ENCODE results near the gene INPP5D.
"Not testable (repeated sequence)": the region's sequence is repeated elsewhere in the genome, so short reads cannot be mapped to it uniquely, and the experiment has no call there.

INPP5D gene

DNA sequence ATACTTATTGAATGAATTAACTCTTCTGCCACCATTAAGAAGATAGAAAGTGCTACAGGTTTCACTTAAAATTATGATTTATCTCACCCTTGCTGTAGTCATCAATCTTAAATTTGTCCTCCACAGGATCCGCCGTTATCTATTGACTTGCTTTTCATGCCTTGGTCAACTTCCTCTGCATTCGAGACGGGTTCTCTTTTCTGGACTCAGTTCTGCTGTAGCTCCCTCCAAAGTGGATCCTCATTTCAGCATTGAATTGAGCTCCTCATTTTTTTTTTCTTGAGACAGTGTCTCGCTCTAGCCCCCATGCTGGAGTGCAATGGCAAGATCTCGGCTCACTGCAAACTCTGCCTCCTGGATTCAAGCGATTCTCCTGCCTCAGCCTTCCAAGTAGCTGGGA is 27.6 kb downstream of the INPP5D start:
- intact Hi-C loops (cut with DNase I), result no loop called here
- no peak for DNase-seq

DNA sequence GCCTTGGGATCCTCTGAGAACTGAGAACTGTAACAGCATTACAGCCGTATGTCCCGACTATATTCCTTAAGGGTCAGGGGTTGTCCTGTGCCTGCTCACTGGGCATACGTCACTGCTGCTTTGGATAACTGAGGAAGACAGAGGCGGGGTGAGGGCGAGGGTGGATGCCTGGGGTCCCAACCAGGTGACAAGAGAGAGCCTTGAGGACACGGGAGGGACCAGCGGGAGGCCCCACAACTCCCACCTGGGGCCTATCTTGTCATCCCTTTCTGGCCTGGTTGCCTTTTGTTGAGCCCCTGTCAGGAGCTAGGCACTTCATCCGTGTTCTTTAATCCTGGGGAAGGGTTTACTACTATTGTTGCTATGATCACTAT is 28.8 kb downstream of the INPP5D start:
- intact Hi-C loops (cut with DNase I), result no loop called here

DNA sequence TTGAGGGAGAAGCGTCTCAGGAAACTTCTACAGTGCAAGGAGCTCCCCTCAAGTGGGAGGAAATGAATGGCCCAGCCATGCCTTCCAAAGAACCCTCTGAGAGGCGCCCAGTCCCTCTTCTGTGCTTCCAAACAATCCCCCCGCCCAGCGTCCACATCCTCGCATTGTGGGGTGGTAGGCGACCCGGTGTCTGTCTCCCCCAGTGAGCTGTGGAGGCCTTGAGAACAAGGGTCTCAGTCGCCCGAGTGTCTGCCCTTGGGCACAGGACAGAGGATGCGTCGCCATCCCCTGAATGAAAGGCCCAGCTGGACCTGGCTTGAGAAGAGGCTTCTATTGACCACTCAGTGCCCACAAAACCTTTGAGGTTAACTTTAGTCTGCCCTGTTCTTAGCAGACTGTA is 29.7 kb downstream of the INPP5D start:
- DNase-seq, result peak in 1 of 10 donors; percentile 25
- intact Hi-C loops (cut with DNase I), result no loop called here

More for the DNA sequence above, 28.8 kb downstream of the INPP5D start:
- peak in 1 of 10 donors; percentile 27 for DNase-seq

DNA sequence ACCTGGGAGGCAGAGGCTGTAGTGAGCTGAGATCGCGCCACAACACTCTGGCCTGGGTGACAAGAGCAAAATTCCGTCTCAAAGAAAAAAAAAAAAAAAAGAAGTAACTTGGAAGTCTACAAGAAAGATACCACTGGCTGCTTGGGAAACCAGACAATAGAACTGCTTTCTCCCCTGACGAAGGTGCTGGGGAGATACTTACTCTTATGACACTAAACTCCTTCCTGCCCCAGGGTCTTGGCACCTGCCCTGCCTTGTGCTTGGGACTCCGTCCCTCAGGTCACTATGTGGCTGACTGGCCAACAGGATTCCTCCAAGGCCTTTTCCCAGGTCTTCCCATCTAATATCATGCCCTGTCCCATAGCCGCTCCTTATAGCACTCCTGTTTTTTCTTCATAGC is 30.7 kb downstream of the INPP5D start:
- intact Hi-C loops (cut with DNase I), result no loop called here
- no peak for DNase-seq

DNA sequence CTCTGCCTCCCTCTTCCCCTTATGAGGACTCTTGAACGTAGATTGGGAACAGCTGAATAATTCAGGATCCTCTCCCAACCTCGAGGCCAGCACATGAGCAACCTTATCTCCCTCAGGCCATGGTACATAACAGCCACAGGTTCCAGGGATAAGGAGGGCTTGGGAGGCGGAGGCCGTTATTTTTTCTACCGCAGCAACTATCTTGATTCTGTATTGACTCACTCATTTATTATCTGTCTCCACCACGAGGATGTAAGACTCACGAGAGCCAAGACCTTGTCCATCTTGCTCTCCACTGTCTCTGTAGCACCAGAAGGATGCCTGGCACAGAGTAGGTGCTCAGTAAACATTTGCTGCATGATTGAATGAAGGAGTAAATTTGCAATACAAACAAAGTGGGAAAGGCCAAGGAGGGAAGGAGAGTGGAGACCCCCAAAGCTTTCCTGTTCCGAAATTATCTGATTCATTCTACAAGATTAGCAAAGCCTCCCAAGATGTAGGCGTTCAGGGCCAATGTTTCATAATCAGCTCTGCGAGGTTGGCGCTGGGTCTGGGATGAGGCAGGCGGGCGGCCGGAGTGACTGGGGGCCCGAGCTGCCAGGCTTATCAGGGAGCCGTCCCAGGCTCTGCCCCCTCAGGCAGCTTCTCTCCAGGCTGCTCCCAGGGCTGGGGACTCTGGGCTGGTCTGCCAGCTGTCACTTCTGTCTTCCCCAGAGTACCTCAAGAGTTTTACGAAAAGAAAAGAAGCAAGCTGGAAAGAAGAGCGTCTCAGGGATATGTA is 31.6 kb downstream of the INPP5D start:
- intact Hi-C loops (cut with DNase I), result no loop called here
- peak in 1 of 10 donors; percentile 25 for DNase-seq

DNA sequence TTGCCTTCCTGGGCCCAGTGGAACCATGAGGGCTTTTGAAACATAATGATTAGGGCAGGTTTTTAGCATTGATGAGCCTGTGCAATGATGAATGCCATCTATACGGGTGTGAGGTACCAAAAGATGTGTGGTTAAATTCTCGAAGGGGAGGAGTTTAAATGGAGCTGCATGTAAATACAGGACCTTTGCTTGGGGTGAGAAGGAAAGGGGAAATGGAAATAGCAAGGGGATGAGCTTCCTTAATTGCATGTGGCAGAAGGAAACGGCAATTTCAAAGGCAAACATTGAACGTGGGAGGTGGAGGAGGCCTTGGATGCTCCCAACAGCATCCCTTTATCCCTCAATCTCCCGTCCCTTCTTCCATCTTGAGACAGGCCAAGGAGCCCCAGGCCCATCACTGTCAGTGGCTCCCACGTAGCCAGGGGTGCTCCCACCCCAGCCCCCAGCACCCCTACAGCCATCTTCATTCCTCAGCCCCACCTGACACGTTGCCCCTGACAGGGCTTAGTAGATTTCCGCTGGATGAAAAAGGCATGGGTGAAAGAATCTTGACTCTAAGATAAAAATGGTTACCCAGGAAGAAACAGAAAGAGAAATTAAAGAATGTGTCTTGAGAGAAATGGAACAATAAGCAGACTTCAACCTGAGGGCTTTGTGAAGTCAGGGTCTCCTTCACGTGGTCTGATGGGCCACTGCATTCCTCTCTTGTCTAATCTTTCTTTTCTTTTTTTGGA is 32.5 kb downstream of the INPP5D start:
- no peak for DNase-seq
- intact Hi-C loops (cut with DNase I), result no loop called here

DNA sequence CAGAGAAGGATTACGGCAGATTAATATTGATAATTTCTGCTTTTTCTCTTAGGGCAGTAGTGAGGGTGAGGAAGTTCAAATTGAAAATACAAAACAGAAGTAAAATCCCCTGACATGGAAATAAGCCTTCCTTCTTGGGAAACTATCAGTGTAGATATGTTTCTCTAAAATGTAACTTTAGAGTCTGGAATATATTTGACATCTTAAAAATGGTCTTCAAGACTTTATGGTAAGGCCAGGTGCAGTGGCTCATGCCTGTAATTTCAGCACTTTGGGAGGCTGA is 33.0 kb downstream of the INPP5D start:
- DNase-seq, result no peak
- intact Hi-C loops (cut with DNase I), result no loop called here

DNA sequence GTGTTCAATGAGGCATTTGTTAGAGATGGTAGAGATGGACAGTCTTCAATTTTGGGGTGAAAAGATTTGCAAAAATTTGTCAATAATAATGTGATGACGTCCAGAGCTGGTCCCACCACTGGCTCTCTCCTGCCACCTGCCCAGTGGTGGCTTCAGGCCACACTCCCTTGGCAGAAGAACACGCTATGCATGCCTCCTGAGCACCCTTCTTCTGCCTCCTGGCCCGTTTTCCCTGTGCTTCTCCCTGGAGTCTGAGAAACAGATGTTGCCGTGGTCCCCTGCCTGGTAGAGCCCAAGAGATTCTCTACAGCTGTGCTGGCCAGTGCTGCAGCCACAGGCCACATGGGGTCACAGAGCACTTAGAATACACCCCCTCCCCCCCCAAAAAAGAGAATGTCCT is 33.6 kb downstream of the INPP5D start:
- peak in 1 of 10 donors; percentile 19 for DNase-seq

DNA sequence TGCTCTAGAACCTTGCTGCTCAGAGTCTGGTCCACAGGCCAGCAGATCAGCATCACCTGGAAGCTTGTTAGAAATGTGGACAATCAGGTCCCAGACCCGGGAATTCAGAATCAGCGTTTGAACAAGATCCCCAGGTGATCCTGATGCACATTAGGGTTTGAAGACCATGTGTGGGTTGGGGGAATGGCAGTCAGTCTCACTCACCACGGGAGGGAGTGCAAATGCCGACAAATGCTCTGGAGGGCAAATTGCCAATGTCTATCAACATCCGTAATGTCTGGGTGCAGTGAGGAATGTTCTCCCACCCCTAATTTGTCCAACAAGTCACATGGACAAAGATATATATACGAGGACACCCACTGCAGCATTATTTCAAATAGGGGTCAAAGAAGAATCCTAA is 34.5 kb downstream of the INPP5D start:
- peak in 1 of 10 donors; percentile 26 for DNase-seq
- intact Hi-C loops (cut with DNase I), result no loop called here

More for the DNA sequence above, 33.6 kb downstream of the INPP5D start:
- intact Hi-C loops (cut with DNase I), result no loop called here

DNA sequence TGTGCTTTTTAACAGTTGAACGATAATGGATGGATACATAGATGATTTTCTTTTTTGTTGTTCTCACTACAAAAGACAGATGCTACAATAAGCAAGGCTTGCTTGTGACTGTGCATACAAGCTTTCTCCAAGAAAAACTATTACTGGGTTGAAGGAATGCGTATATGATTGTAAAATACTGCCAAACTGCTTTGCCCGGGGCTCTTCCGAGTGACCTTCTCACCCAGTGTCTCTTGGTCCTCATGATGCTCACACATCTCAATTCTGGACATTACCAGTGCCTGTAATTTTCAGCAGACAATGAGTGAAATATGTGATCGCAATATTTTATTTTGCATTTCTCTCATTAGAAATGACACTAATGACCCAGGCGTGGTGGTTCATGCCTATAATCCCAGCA is 35.9 kb downstream of the INPP5D start:
- intact Hi-C loops (cut with DNase I), result no loop called here

DNA sequence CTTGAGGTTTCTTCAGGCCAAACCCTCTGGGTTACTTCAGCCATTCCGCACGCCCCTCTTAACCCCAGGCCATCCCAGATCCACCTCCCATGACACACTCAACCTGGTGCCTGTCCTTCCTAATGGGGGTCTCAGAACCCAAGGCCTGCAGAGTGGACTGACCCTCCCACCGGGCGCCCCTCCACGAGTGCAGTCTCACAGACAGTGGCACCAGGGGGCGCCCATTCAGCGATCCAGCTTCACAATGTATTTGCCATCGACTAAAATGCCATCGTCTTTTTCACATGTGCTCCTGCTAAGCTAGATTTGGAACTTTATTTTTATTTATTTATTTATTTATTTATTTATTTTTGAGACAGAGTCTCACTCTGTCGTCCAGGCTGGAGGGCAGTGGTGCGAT is 38.5 kb downstream of the INPP5D start:
- peak in 2 of 10 donors; percentile 75 to 76 for DNase-seq
- intact Hi-C loops (cut with DNase I), result no loop called here

More for the DNA sequence above, 35.9 kb downstream of the INPP5D start:
- no peak for DNase-seq

DNA sequence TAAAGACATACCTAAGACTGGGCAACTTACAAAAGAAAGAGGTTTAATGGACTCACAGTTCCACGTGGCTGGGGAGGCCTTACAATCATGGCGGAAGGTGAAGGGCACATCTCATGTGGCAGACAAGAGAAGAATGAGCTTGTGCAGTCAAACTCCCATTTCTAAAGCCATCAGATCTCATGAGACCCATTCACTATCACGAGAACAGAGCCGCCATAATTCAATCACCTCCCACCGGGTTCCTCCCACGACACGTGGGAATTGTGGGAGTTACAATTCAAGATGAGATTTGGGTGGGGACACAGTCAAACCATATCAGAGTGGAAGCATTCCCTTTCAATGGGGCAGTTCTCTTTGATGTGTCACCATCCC is 39.7 kb downstream of the INPP5D start:
- DNase-seq, result peak in 2 of 10 donors; percentile 9 to 47
- intact Hi-C loops (cut with DNase I), result not testable (repeated sequence)

DNA sequence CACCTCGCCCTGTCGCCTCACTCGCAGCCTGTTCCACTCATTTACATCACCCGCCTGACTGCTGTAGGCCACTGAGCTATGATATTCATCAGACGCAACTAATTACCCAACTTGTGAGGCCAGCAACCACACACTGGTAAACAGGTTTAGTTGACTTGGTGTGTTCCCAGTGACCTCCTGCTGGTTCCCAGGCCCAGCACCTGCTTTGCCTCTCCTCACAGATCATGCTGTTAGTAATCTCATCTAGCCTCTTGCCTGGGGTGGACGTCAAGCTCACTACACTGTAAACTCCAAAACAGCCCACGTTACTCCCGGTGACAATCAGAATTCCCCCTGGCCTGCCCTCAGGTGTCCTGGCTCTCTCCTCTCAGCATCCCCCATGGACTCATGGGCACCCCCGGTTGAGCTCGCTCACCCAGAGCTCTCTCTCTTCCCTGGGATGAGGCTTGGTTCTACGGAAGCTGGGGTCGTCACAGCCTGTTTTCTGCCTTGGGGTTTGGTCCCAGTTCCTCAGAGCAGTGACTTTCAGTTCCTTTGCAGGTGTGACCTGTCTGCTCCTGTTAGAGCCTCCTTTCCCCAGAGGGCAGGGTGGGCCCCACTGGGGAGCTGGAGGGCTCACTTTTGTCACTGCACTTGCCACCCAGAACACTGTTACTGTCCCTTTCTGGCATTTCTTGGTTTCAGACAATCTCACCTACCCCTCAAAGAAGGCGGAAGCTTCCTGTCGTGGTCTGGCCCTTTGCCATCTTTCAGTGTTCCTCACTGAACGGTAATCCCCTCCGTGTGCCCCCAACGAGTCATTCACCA is 40.3 kb downstream of the INPP5D start:
- intact Hi-C loops (cut with DNase I), result no loop called here
- peak in 1 of 10 donors; percentile 46 for DNase-seq

DNA sequence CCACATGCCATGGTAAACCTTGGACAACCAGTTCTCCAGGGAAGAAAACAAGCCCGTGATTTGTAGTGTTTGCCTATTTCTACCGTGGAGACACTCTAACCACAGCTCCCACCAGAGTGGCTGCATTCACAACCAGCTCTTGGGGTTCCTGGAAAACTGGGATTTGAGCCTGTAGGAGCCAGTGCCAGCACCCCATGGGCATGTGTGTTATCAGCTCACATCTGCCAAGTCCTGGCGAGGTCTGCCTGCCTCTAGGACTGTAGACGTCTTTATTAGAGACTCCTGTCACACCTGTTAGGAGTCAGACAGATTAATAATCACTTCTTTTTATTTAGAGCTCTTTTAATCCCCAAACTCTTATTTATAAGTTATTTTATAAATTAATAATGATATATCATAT is 41.0 kb downstream of the INPP5D start:
- intact Hi-C loops (cut with DNase I), result no loop called here
- DNase-seq, result no peak

DNA sequence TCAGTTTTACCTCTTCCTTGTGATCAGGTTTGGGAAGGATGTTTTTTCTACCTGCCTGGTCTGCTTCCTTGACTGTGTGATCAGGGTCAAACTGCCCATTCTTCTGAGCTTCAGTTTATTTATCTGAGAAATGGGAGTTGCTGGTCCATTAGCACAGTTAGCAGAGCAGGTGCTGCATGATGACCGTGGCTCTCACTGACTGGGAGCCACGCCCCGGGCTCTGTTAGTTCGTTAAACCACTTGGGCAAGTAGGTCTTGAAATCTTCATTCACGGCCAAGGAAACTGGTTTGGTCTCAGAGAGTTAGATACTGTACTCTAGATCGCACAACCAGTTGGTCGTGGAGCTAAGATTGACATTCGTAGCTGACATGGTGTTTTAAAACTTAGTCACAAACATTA is 41.7 kb downstream of the INPP5D start:
- intact Hi-C loops (cut with DNase I), result no loop called here
- DNase-seq, result peak in 2 of 10 donors; percentile 18 to 28

DNA sequence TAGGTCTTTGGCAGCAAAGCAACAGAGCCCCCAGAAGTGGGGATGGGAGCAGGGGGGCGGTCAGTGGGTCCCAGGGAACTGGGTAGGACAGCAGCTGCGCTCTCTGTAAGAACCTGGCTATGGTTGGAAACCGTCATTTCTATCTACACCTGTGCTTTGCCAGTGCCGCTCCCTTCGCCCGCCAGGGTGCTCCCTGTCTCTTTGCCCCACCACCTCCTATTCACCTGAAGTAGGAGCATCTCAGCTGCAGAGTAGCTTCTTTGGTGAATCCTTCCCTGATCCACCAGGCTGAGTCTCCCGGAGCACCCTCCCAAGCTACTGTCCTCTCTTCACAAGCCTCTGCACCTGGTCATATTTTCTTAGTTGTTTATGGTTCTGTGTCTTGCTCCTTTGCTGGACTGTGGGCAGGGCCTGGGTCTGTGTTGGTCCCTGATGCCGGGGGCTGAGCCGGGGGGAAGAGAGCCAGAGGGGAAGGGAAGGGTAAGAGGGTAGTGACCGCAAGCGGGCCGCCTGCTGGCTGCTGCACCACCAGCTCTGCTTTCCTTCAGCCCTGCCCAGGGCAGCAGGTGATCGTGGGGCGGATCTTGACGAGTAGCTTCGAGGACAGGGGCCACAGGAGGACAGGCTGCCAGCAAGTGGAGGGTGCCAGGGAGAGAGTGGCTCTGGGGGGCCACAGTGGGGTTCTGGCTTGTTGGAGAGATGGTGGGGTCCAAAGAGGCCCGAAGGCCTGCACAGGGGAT is 45.2 kb downstream of the INPP5D start:
- intact Hi-C loops (cut with DNase I), result no loop called here
- peak in 2 of 10 donors; percentile 44 to 45 for DNase-seq

DNA sequence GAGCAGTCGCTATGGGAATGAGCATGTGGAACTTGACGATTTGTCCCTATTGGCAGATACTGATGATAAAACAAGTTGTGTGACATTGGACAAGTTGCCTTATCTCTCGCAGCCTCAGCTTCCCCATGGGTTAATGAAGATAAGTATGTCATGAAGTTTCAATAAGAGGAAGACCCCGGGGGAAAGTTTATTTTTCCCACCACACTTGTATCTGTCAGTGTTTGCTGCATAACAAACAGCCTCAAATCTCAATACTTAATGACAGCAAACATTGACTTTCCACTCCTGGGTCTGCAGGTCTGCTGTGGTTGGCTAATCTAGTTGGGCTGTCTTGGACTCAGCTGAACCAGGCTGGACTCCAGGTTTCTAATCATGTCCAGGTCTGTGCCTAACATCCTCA is 45.8 kb downstream of the INPP5D start:
- intact Hi-C loops (cut with DNase I), result no loop called here
- peak in 1 of 10 donors; percentile 6 for DNase-seq

DNA sequence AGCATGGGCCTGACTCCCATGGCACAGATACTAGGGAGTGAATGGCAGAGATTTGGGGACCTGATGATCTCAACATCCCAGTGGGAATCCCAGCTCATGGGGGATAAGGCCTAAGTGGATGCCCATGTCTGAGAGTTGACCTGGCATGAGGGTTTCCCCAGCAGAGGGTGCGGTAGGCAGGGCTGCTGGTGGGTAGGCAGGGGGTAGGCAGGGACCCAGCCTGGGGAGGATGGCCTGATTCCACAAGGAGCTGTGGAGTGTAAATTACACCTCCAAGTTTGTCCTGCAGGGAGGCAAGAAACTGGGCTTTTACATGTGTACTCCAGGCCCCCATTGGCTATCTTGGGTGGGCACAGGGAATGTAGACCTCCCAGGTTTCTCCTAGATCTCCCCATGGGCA is 46.9 kb downstream of the INPP5D start:
- intact Hi-C loops (cut with DNase I), result no loop called here
- DNase-seq, result peak in 1 of 10 donors; percentile 55

DNA sequence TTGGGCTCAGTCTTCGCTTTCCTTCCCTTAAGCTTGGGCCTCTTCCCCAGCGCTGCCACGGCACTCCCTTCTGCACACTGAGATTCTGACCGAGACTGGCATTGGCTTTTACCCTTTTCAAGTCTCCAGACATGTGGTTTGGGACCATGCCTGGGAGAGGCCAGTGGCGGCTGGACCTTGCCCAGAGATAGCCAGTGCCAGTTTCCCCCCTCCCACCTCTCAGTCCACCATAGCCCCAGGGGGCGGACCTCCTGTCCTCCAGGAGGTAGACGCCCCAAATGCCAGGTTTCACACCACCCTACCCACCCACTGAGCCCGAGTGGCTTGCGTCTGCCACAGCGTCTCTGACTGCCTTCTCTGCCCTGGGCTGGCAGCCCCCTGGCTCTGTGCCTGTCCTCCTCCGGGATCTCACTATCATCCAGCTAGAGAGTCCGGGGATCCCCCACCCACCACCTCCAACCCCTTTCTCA is 47.7 kb downstream of the INPP5D start:
- intact Hi-C loops (cut with DNase I), result no loop called here
- DNase-seq, result peak in 2 of 10 donors; percentile 66 to 70

All from posterior cingulate gyrus (tissue), 11 donors.